Gastroesophageal sphincter (tissue), 3 donors: ENCODE data around the gene OVAAL.

ENCODE experiments used
- CTCF ChIP-seq, 4 experiments: fragments of 200-600 bp in 2 of 4; fragments of 450-650 bp in 2 of 4; sonication (generic) in 1 of 4; IDR thresholded peaks; one replicate each; pipeline ENCODE4 v1.5.1; 2017 to 2019; ENCODE audit warnings: antibody characterized with exemption in 4 of 4, mild to moderate bottlenecking in 2 of 4, moderate library complexity in 2 of 4
- EP300 ChIP-seq: sonication (generic); formaldehyde crosslinking; IDR thresholded peaks from one replicate; pipeline ENCODE4 v1.6.1; 2017; ENCODE audit warnings: antibody characterized with exemption, mild to moderate bottlenecking
- POLR2A ChIP-seq, 2 donors: fragments of 450-650 bp; IDR thresholded peaks; one replicate each; pipeline ENCODE4 v1.6.1; 2017; ENCODE audit warnings: antibody characterized with exemption in 2 of 2, mild to moderate bottlenecking in 2 of 2, moderate library complexity in 1 of 2
- POLR2AphosphoS5 ChIP-seq: sonication (generic); formaldehyde crosslinking; IDR thresholded peaks from one replicate; pipeline ENCODE4 v1.6.1; 2017; ENCODE audit warnings: antibody characterized with exemption

- no peak for TF ChIP-seq POLR2AphosphoS5
- TF ChIP-seq CTCF (IDR thresholded peaks at IDR 0.05): no peak
- TF ChIP-seq EP300: no peak
- no peak for TF ChIP-seq POLR2A (IDR thresholded peaks at IDR 0.05)
These were observed 28.3 kb upstream of the OVAAL start for GRCh38 chr1:180530501-180530900.
